Trophoblast cell (in vitro differentiated cells and primary cell): Measurements from ENCODE around the gene SLC7A9.
A peak's percentile ranks its signal among the peaks of the same experiment; 100 is the strongest.

Source experiments
- DNase-seq, 2 donors: peaks; one replicate each; pipeline ENCODE4 v3.0.0-alpha.2; 2016
- H2AFZ ChIP-seq: 2 replicates; pipeline ENCODE4 v1.6.1; 2013; ENCODE audit warnings: low read length, moderate library complexity, mild to moderate bottlenecking; ENCODE audit not compliant: insufficient read depth, poor library complexity
- H2AK5ac ChIP-seq: 2 replicates; pipeline ENCODE4 v1.6.1; 2013; ENCODE audit warnings: mild to moderate bottlenecking, low read length
- H2BK120ac ChIP-seq: 2 replicates; pipeline ENCODE4 v1.6.1; 2013; ENCODE audit warnings: low read length, mild to moderate bottlenecking, moderate library complexity; ENCODE audit not compliant: insufficient read depth, poor library complexity
- H2BK12ac ChIP-seq: 2 replicates; pipeline ENCODE4 v1.6.1; 2013; ENCODE audit warnings: mild to moderate bottlenecking, low read length, moderate library complexity
- H2BK5ac ChIP-seq: 2 replicates; pipeline ENCODE4 v1.6.1; 2013; ENCODE audit warnings: low read length, low read depth, moderate library complexity, mild to moderate bottlenecking; ENCODE audit not compliant: poor library complexity
- H3K14ac ChIP-seq: 2 replicates; pipeline ENCODE4 v1.6.1; 2013; ENCODE audit warnings: mild to moderate bottlenecking, low read length
- H3K18ac ChIP-seq: 2 replicates; pipeline ENCODE4 v1.6.1; 2013; ENCODE audit warnings: mild to moderate bottlenecking, low read length
- H3K23ac ChIP-seq: 2 replicates; pipeline ENCODE4 v1.6.1; 2013; ENCODE audit warnings: low read length
- H3K27ac ChIP-seq: 2 replicates; pipeline ENCODE4 v1.5.1; 2013; ENCODE audit warnings: low read depth, mild to moderate bottlenecking, inconsistent platforms, low read length, moderate library complexity
- H3K27me3 ChIP-seq: 2 replicates; pipeline ENCODE4 v1.6.1; 2013; ENCODE audit warnings: inconsistent platforms, mild to moderate bottlenecking, low read length, moderate library complexity; ENCODE audit not compliant: insufficient read depth
- H3K36me3 ChIP-seq, 2 experiments: 1 replicate in 1 of 2; 2 replicates in 1 of 2; pipeline ENCODE4 v1.6.1; 2013; ENCODE audit warnings: low read length in 2 of 2, mild to moderate bottlenecking in 2 of 2, moderate library complexity in 1 of 2; ENCODE audit not compliant: insufficient read depth in 2 of 2, control insufficient read depth in 1 of 2
- H3K4ac ChIP-seq: 2 replicates; pipeline ENCODE4 v1.6.1; 2013; ENCODE audit warnings: low read depth, mild to moderate bottlenecking, low read length, moderate library complexity
- H3K4me1 ChIP-seq, 2 experiments: 1 replicate in 1 of 2; 2 replicates in 1 of 2; pipeline ENCODE4 v1.6.1; 2013; ENCODE audit warnings: low read length in 2 of 2, mild to moderate bottlenecking in 2 of 2, moderate library complexity in 1 of 2; ENCODE audit not compliant: insufficient read depth in 2 of 2, control insufficient read depth in 1 of 2
- H3K4me2 ChIP-seq: 2 replicates; pipeline ENCODE4 v1.6.1; 2013; ENCODE audit warnings: inconsistent platforms, mild to moderate bottlenecking, low read length, moderate library complexity
- H3K4me3 ChIP-seq: 2 replicates; pipeline ENCODE4 v1.5.1; 2013; ENCODE audit warnings: mild to moderate bottlenecking, low read depth, low read length, inconsistent platforms
- H3K79me1 ChIP-seq: one replicate; pipeline ENCODE4 v1.6.1; 2013; ENCODE audit warnings: low read length
- H3K79me2 ChIP-seq: 2 replicates; pipeline ENCODE4 v1.6.1; 2013; ENCODE audit warnings: low read length, mild to moderate bottlenecking; ENCODE audit not compliant: control insufficient read depth, insufficient read depth, poor library complexity
- H3K9ac ChIP-seq: 2 replicates; pipeline ENCODE4 v1.6.1; 2013; ENCODE audit warnings: mild to moderate bottlenecking, low read length
- H3K9me3 ChIP-seq: 2 replicates; pipeline ENCODE4 v1.6.1; 2013; ENCODE audit warnings: low read depth, mild to moderate bottlenecking, control low read depth, inconsistent platforms, low read length; ENCODE audit not compliant: insufficient read depth
- H4K12ac ChIP-seq: 2 replicates; pipeline ENCODE4 v1.6.1; 2013; ENCODE audit warnings: low read depth, mild to moderate bottlenecking, low read length, moderate library complexity
- H4K8ac ChIP-seq: 2 replicates; pipeline ENCODE4 v1.6.1; 2013; ENCODE audit warnings: low read depth, mild to moderate bottlenecking, low read length, moderate library complexity
- H4K91ac ChIP-seq: one replicate; pipeline ENCODE4 v1.6.1; 2013; ENCODE audit warnings: low read depth, mild to moderate bottlenecking, low read length, moderate library complexity
- WGBS: extraction: QIAGEN DNeasy Blood & Tissue Kit; methylation state at CpG from one replicate; pipeline ENCODE4 v1.1.7; 2013; ENCODE audit warnings: missing lambda C conversion rate; ENCODE audit not compliant: insufficient read length, insufficient coverage; ENCODE audit errors: extremely low coverage; 5-methylcytosine and 5-hydroxymethylcytosine counted together

The SLC7A9 gene

DNA sequence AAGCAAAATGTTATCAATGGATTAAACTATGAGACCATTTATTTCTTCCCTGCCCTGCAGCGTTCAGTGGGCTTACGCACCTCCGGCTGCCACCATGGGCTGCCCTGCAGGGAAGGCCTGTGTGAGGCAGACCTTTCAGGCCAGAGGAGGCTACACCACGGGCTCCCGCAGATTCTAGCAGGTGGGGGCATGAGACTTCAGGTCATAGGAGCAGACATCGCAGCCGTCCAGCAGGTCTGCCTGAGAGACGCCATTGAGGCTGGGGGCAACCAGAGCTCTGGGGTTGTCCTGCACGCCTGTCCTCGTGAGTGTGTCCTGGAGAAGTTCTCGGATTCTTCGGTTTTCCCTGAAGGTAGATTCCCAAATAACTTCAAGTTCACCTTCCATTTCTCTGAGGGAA lies 9.4 kb upstream of the SLC7A9 start:
- Histone ChIP-seq H4K8ac (no peak overlapping the region), H3K9ac (no peak overlapping the region), H3K79me1 (peaks cover 1% of the 10 kb centered on the region), H3K4me2 (no peak overlapping the region), H3K4me1 (peaks cover 3 to 6% of the 10 kb centered on the region in 2 experiments), H3K27me3 (no peaks in the 10 kb centered on the region), H3K9me3 (peaks cover 3% of the 10 kb centered on the region), H2AFZ (no peak overlapping the region), H3K23ac (no peak overlapping the region), H3K36me3 (peaks cover 5 to 7% of the 10 kb centered on the region in 2 experiments), H3K27ac (no peak overlapping the region), H4K91ac (no peak overlapping the region), H4K12ac (no peak overlapping the region), H2AK5ac (no peak overlapping the region), H3K4me3 (no peak overlapping the region), H3K18ac (no peak overlapping the region), H2BK5ac (no peak overlapping the region), H2BK12ac (no peak overlapping the region), H3K4ac (no peak overlapping the region), H3K79me2 (peaks cover 2% of the 10 kb centered on the region), H2BK120ac (no peak overlapping the region), H3K14ac (no peak overlapping the region)
- WGBS: no CpG with 5 or more reads among the region's 12 CpGs
- no peak for DNase-seq

DNA sequence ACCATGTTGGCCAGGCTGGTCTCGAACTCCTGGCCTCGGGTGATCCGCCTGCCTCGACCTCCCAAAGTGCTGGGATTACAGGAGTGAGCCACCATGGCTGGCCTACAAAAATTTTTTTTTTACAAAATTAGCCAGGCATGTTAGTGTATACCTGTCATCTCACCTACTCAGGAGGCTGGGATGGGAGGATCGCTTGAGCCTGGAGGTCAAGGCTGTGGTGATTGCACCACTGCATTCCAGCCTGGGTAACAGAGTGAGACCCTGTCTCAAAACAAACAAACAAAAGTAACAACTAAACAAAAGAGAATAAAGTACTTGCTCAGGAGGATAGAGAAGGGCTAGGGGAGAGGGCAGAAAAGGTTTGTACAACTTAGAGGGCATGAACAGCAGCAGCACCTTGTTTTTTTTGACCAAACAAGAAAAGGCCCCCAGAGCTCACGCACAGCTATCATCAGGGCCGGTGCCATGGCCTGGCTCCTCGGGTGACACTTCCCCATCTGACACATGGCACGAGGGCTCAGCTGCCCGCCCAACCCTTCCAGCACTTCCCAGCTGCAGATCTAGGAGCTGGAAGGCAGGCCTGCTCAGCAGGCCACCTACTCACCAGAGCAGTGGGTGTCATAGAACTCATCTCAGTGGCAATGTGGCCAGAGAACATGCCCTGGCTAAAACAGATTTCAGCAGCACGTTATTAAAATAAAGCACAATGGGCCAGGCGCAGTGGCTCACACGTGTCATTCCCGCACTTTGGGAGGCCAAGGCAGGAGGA lies 8.6 kb upstream of the SLC7A9 start:
- H3K4me3 ChIP-seq: no peak overlapping the region
- no CpG with 5 or more reads among the region's 14 CpGs for WGBS
- no peak overlapping the region for H3K4me2 ChIP-seq
- H3K23ac ChIP-seq: no peak overlapping the region
- no peak overlapping the region for H3K18ac ChIP-seq
- H3K27ac ChIP-seq: no peak overlapping the region
- no peak overlapping the region for H4K91ac ChIP-seq
- no peak overlapping the region for H2BK12ac ChIP-seq
- no peak overlapping the region for H2BK120ac ChIP-seq
- no peak overlapping the region for H4K12ac ChIP-seq
- peak in 1 of 2 donors; percentile 41 for DNase-seq
- peaks cover 3% of the 10 kb centered on the region for H3K9me3 ChIP-seq
- H2AK5ac ChIP-seq: no peak overlapping the region
- no peak overlapping the region for H3K9ac ChIP-seq
- no peak overlapping the region for H3K14ac ChIP-seq
- H2AFZ ChIP-seq: no peak overlapping the region
- no peak overlapping the region for H3K4ac ChIP-seq
- H3K36me3 ChIP-seq: peaks cover 5 to 7% of the 10 kb centered on the region in 2 experiments
- H3K79me1 ChIP-seq: peaks cover 1% of the 10 kb centered on the region
- H3K79me2 ChIP-seq: peaks cover 2% of the 10 kb centered on the region
- H4K8ac ChIP-seq: no peak overlapping the region
- H3K4me1 ChIP-seq: peaks cover 3 to 6% of the 10 kb centered on the region in 2 experiments
- H3K27me3 ChIP-seq: no peaks in the 10 kb centered on the region
- no peak overlapping the region for H2BK5ac ChIP-seq

DNA sequence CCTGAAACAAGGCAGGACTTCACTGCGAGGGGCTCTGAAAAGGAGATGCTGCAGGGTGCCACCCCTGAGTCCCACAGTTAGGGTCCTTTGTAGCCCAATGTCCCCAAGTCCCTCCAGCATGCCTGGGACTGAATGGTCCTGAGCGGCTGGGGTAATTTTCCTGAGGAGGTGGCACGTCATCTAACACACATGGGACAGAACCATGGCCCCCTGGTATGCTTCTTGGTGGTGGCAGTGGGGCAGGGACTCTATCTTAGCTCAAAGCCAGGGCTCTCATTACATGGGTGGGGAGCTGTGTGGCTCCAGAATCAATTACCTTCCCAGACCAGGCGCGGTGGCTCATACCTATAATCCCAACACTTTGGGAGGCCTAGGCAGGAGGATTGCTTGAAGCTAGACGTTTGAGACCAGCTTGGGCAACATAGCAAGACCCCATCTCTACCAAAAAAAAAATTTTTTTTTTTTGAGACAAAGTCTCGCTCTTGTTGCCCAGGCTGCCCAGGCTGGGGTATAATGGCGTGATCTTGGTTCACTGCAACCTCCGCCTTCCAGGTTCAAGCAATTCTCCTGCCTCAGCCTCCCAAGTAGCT lies 7.9 kb upstream of the SLC7A9 start:
- peaks cover 3 to 6% of the 10 kb centered on the region in 2 experiments for H3K4me1 ChIP-seq
- WGBS: no CpG with 5 or more reads among the region's 9 CpGs

DNA sequence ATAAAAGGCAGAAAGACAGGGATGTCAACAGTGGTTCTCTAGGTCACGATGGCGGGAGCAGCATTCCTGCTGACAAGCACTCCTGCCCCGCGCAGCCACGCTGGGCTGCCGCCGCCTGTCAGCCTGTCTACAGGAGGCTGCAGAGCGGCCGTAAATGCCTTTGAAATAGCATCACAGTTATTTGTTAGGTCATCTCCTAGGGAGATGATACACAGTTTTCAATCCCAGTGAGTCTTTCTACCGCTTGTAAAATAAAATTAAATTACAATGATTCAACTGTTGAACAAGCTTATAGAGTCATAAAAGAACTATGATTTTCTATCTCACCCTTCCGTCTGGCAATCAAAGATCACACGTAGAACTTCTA lies 7.3 kb upstream of the SLC7A9 start:
- WGBS: no CpG with 5 or more reads among the region's 12 CpGs
- H3K4me1 ChIP-seq: peaks cover 3 to 6% of the 10 kb centered on the region in 2 experiments
- H3K18ac ChIP-seq: no peak overlapping the region
- peaks cover 2% of the 10 kb centered on the region for H3K79me2 ChIP-seq
- H3K36me3 ChIP-seq: peaks cover 5 to 7% of the 10 kb centered on the region in 2 experiments
- H3K27me3 ChIP-seq: no peaks in the 10 kb centered on the region
- no peak overlapping the region for H3K27ac ChIP-seq
- H2AFZ ChIP-seq: no peak overlapping the region
- no peak overlapping the region for H4K12ac ChIP-seq
- DNase-seq: peak; percentile 91 to 92
- peaks cover 3% of the 10 kb centered on the region for H3K9me3 ChIP-seq
- H2AK5ac ChIP-seq: no peak overlapping the region
- no peak overlapping the region for H4K91ac ChIP-seq
- no peak overlapping the region for H2BK5ac ChIP-seq
- no peak overlapping the region for H3K4me3 ChIP-seq
- no peak overlapping the region for H3K9ac ChIP-seq
- H3K79me1 ChIP-seq: peaks cover 1% of the 10 kb centered on the region
- no peak overlapping the region for H3K4ac ChIP-seq
- H4K8ac ChIP-seq: no peak overlapping the region
- no peak overlapping the region for H2BK12ac ChIP-seq
- H3K14ac ChIP-seq: no peak overlapping the region
- H3K23ac ChIP-seq: no peak overlapping the region
- no peak overlapping the region for H2BK120ac ChIP-seq
- H3K4me2 ChIP-seq: no peak overlapping the region

More for the DNA sequence above, 7.9 kb upstream of the SLC7A9 start:
- no peak overlapping the region for H3K4me3 ChIP-seq
- no peak overlapping the region for H3K4me2 ChIP-seq
- peaks cover 5 to 7% of the 10 kb centered on the region in 2 experiments for H3K36me3 ChIP-seq
- DNase-seq: no peak
- H2BK120ac ChIP-seq: no peak overlapping the region
- no peak overlapping the region for H3K4ac ChIP-seq
- H4K91ac ChIP-seq: no peak overlapping the region
- H2AK5ac ChIP-seq: no peak overlapping the region
- no peak overlapping the region for H3K23ac ChIP-seq
- no peak overlapping the region for H2BK5ac ChIP-seq
- H4K12ac ChIP-seq: no peak overlapping the region
- H3K9me3 ChIP-seq: peaks cover 3% of the 10 kb centered on the region
- no peak overlapping the region for H3K9ac ChIP-seq
- H3K27me3 ChIP-seq: no peaks in the 10 kb centered on the region
- no peak overlapping the region for H3K14ac ChIP-seq
- no peak overlapping the region for H2AFZ ChIP-seq
- H2BK12ac ChIP-seq: no peak overlapping the region
- H4K8ac ChIP-seq: no peak overlapping the region
- no peak overlapping the region for H3K27ac ChIP-seq
- no peak overlapping the region for H3K18ac ChIP-seq
- peaks cover 2% of the 10 kb centered on the region for H3K79me2 ChIP-seq
- peaks cover 1% of the 10 kb centered on the region for H3K79me1 ChIP-seq
